ENCODE results near the gene YY1.
"Not testable (repeated sequence)": the region's sequence is repeated elsewhere in the genome, so short reads cannot be mapped to it uniquely, and the experiment has no call there.

The YY1 gene

GRCh38 chr14:100303925-100304324 is 65.0 kb downstream of the YY1 start:
- no peak overlapping the region for H3K4me3 Mint-ChIP-seq
- H3K27me3 Mint-ChIP-seq: no peaks in the 10 kb centered on the region
- no peaks in the 10 kb centered on the region for H3K9me3 Mint-ChIP-seq
- H3K4me1 Mint-ChIP-seq: peaks cover 62% of the 10 kb centered on the region
- H3K27ac Mint-ChIP-seq: peak overlapping the region; percentile 44
- ATAC-seq: no peak
- H3K36me3 Mint-ChIP-seq: no peaks in the 10 kb centered on the region

DNA sequence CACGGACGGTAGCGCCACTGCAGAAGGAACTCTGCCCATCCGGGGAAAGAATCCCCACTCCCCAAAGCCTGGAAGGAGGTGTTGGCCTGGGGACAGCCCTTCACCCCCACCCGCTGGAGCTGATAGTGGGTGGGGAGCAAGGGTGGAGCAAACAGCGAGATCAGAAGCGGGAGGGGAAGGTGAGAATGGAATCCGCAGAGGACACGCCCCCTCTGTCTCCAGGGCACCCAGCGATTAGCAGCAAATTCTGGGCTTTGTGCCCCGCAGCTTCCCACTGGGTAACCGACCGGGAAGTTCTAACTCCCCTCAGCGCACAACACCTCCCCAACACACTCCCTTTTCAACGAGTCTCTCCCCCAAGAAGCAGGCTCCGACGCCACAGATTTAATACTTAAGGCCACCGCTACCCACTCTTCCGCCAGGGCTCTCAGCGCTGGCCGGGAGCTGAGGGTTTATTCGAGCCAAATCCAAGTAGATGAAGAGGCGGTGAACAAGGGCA is 65.9 kb downstream of the YY1 start:
- H3K27me3 Mint-ChIP-seq: no peaks in the 10 kb centered on the region
- ATAC-seq: no peak
- no peaks in the 10 kb centered on the region for H3K36me3 Mint-ChIP-seq
- peak overlapping the region; percentile 91 for H3K4me3 Mint-ChIP-seq
- H3K4me1 Mint-ChIP-seq: peaks cover 53% of the 10 kb centered on the region
- H3K27ac Mint-ChIP-seq: peak overlapping the region; percentile 77
- no peaks in the 10 kb centered on the region for H3K9me3 Mint-ChIP-seq

DNA sequence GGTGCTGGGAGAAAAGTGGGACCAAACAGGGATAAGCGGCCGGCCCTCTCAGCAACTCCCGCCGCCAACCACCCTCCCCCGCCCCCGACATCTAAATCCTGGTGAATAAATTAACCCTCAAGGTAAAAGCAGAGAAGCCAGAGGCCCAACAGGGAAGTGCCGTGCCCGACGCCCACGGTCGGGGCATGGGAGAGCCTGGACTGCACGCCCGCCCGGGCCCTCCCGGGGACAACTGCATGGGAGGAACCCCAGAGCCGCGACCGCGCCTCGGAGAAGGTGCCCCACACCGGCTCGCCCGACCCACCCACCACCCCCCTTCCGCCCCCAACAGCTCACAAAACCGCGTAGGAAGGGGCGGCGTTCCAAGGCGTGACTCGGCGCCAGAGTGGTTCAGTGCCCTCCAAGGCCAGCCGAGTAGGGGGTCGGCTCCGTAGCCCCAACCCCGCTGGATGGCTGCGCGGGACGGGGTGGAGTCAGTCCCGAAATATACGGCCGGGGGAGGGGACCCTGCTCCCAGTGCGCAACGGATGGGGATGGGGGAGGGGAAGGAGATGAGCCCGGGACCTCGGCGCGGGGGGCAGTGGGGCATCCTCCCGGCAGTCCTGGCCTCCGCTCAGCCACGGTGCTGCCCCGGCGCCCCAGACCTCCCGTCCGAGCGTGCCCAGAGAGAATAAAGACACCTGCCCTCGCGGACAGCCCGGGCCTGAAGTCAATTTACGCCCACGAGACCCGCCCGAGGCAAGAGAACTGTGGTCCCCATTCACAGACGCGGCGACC is 66.6 kb downstream of the YY1 start:
- H3K4me3 Mint-ChIP-seq: peak overlapping the region; percentile 91
- H3K4me1 Mint-ChIP-seq: peaks cover 52% of the 10 kb centered on the region
- peak overlapping the region; percentile 77 for H3K27ac Mint-ChIP-seq
- H3K9me3 Mint-ChIP-seq: no peaks in the 10 kb centered on the region
- no peaks in the 10 kb centered on the region for H3K36me3 Mint-ChIP-seq
- no peaks in the 10 kb centered on the region for H3K27me3 Mint-ChIP-seq
- peak; percentile 6 for ATAC-seq

GRCh38 chr14:100306101-100306997 is 67.4 kb downstream of the YY1 start, which contains the start of gene SLC25A29:
TSS of gene SLC25A29 (minus strand) at chr14:100306444. CDS start at chr14:100306232, 212 bp downstream.
- Mint-ChIP-seq H3K27ac (peak within 1 kb of the TSS; percentile 77), H3K4me1 (peaks cover 59% of the 10 kb centered on the region), H3K36me3 (no peaks in the 10 kb centered on the region), H3K4me3 (peak within 1 kb of the TSS; percentile 91), H3K9me3 (no peaks in the 10 kb centered on the region), H3K27me3 (no peaks in the 10 kb centered on the region)
- peak; percentile 95 for ATAC-seq

DNA sequence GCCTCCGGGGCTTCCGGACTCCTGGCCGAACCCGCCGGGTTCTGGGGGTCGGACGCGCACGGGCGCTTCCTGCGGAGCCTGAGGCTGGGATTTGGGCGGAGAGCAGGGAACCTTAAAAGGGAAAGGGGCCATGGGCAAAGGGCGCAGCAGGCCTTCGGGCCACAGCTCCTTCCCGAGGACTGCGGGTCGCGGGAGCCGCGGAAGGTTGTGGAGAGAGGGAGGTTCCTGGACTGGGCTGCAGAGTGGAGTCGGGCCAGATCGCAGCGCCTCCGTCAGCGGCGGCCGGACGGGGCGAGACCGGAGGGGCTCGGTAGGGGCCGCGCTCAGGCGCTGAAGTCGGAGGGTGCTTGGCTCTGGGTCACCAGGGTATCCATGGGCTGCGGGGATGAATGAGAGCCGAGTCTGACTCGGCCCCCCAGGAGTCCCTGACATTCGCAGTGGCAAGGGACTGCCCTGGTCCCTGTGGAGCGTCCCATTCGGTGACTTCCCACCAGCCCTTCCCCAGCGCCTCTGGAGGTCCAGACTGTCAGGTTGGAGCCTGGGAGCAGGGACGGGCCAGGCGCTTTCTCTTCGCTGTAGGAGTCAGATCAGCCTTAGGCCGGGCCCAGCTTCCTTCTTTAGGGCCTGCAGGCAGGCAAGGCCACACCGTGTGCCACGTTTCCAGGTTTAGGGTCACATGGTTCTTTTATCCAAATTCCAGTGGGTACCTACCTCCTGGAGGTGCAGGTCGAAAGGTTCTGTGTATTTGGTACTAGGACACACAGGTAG is 68.2 kb downstream of the YY1 start:
- H3K9me3 Mint-ChIP-seq: no peaks in the 10 kb centered on the region
- H3K36me3 Mint-ChIP-seq: no peaks in the 10 kb centered on the region

GRCh38 chr14:100307766-100308426 is 69.0 kb downstream of the YY1 start:
- no peak for ATAC-seq
- Mint-ChIP-seq H3K36me3 (no peaks in the 10 kb centered on the region), H3K27me3 (no peaks in the 10 kb centered on the region), H3K9me3 (no peaks in the 10 kb centered on the region), H3K4me1 (peaks cover 66% of the 10 kb centered on the region), H3K27ac (no peak overlapping the region), H3K4me3 (peak overlapping the region; percentile 91)

More for the DNA sequence above, 68.2 kb downstream of the YY1 start:
- peak overlapping the region; percentile 91 for H3K4me3 Mint-ChIP-seq
- peak overlapping the region; percentile 32 for H3K27ac Mint-ChIP-seq
- no peaks in the 10 kb centered on the region for H3K27me3 Mint-ChIP-seq
- peak; percentile 21 for ATAC-seq
- peaks cover 61% of the 10 kb centered on the region for H3K4me1 Mint-ChIP-seq

- H3K36me3 Mint-ChIP-seq, H3K4me3 Mint-ChIP-seq: not testable (repeated sequence)
Observed at GRCh38 chr14:100308427-100308792, 69.5 kb downstream of the YY1 start.

GRCh38 chr14:100309028-100309737 is 70.2 kb downstream of the YY1 start:
- Mint-ChIP-seq H3K36me3 (no peaks in the 10 kb centered on the region), H3K27me3 (no peaks in the 10 kb centered on the region), H3K9me3 (no peaks in the 10 kb centered on the region), H3K27ac (no peak overlapping the region), H3K4me1 (peaks cover 54% of the 10 kb centered on the region), H3K4me3 (no peak overlapping the region)
- no peak for ATAC-seq

More at GRCh38 chr14:100308427-100308792, 69.5 kb downstream of the YY1 start:
- not testable (repeated sequence) for H3K9me3 Mint-ChIP-seq, H3K27ac Mint-ChIP-seq, H3K27me3 Mint-ChIP-seq, ATAC-seq
- peaks cover 61% of the 10 kb centered on the region for H3K4me1 Mint-ChIP-seq

DNA sequence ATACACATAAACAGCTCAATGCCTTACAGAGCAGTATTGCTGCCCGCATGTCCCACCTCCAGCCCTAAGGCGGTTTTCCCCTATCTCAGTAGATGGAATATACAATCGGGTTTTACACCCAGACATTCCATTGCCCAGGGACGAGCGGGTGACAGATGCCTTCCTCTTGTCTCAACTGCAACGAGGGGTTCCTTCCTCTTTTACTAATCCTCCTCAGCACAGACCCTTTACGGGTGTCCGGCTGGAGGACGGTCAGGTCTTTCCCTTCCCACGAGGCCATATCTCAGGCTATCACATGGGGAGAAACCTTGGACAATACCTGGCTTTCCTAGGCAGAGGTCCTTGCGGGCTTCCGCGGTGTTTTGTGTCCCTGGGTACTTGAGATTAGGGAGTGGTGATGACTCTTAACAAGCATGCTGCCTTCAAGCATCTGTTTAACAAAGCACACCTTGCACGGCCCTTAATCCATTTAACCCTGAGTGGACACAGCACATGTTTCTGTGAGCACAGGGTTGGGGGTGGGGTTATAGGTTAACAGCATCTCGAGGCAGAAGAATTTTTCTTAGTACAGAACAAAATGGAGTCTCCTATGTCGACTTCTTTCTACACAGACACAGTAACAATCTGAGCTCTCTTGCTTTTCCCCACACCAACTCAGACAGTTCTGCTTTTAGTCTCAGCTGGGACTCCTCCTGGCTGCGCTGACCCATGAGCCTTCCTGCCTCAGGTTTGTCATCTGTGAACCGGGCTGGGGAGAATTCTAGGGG is 73.3 kb downstream of the YY1 start:
- not testable (repeated sequence) for H3K9me3 Mint-ChIP-seq, H3K27me3 Mint-ChIP-seq, H3K36me3 Mint-ChIP-seq
- ATAC-seq: peak; percentile 53
- H3K27ac Mint-ChIP-seq: peak overlapping the region; percentile 72
- H3K4me1 Mint-ChIP-seq: peaks cover 36% of the 10 kb centered on the region
- H3K4me3 Mint-ChIP-seq: peak overlapping the region; percentile 28

DNA sequence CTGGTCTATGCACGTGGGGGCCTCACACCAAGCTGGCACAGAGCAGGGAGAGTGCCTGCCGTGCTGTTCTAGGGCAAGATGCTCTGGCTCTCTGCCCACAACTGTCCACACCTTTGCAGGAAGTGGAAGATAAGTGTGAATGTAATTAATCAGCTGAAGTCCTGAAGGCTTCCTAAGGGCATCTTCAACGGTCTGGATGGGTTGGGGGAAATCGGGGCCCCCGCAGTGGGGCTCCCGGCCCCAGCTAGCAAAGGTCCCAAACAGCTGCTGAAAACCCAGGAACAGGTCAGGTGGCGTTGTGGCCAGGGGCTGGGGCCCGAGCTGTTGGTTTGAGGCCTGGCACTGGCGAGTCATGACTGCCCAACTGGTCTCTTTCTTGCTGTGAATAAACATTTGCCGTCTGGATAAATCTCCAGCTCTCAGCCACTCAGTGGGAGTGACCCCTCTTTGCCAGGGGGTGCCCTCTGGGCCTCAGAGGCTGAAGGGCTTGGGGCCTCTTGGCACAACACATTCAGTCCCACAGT is 74.0 kb downstream of the YY1 start:
- Mint-ChIP-seq H3K27me3 (no peaks in the 10 kb centered on the region), H3K27ac (peak overlapping the region; percentile 72), H3K4me1 (peaks cover 34% of the 10 kb centered on the region), H3K4me3 (no peak overlapping the region), H3K36me3 (no peaks in the 10 kb centered on the region), H3K9me3 (peaks cover 7% of the 10 kb centered on the region)
- peak; percentile 9 for ATAC-seq

- ATAC-seq: no peak
- Mint-ChIP-seq H3K36me3 (no peaks in the 10 kb centered on the region), H3K4me1 (peaks cover 32% of the 10 kb centered on the region), H3K9me3 (peaks cover 7% of the 10 kb centered on the region), H3K27ac (peak overlapping the region; percentile 72), H3K4me3 (no peak overlapping the region), H3K27me3 (no peaks in the 10 kb centered on the region)
Observed at GRCh38 chr14:100313464-100314230, 74.7 kb downstream of the YY1 start.

- Mint-ChIP-seq H3K27me3 (no peaks in the 10 kb centered on the region), H3K27ac (no peak overlapping the region), H3K4me3 (no peak overlapping the region), H3K9me3 (peaks cover 7% of the 10 kb centered on the region), H3K36me3 (no peaks in the 10 kb centered on the region), H3K4me1 (peaks cover 28% of the 10 kb centered on the region)
- no peak for ATAC-seq
Observed at GRCh38 chr14:100314724-100315123, 75.8 kb downstream of the YY1 start.

DNA sequence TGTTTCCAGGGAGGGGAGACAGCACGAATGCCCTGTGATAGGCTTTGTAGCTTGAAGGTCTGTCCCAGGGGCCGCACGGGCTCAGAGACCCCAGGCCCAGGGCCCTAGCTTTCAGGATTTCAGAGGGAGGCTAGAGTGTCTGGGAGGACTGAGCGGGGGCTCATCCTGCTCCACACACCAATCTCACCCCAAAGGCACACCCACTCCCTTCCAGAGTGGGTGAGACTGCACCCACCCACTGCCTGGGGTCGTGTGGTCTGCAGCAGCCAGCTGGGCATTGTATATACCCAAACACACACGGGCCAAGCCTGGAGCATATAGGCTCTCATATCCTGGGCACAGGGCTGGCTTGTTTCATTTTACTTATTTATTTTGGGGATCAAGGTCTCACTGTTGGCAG is 78.4 kb downstream of the YY1 start:
- ATAC-seq: no peak
- peaks cover 11% of the 10 kb centered on the region for H3K4me1 Mint-ChIP-seq
- H3K4me3 Mint-ChIP-seq: peak overlapping the region; percentile 76
- no peaks in the 10 kb centered on the region for H3K27me3 Mint-ChIP-seq
- H3K27ac Mint-ChIP-seq: peak overlapping the region; percentile 82
- no peaks in the 10 kb centered on the region for H3K36me3 Mint-ChIP-seq
- peaks cover 7% of the 10 kb centered on the region for H3K9me3 Mint-ChIP-seq

Data from stimulated activated memory B cell treated with anti-CD40 and anti-IgM and Interleukin-4, amounts not matched to agents 10 μg/mL and 1 μg/mL and 100 μg/mL, for 72 hours (primary cell).